Kidney tubule cell (primary cell): ENCODE results near the gene COG8.

ENCODE experiments used
- DNase-seq: peaks from one replicate; pipeline ENCODE4 v3.0.0-alpha.2; 2018; ENCODE audit warnings: low spot score

The COG8 gene

GRCh38 chr16:69346683-69347082, 7.3 kb upstream of the COG8 start:
- no peak for DNase-seq

- no peak for DNase-seq
These were observed 6.6 kb upstream of the COG8 start for GRCh38 chr16:69345923-69346322.

- DNase-seq: no peak
These were observed 4.8 kb upstream of the COG8 start for GRCh38 chr16:69344171-69344570.

- no peak for DNase-seq
These were observed 806 bp upstream of the COG8 start for GRCh38 chr16:69340095-69340644.

GRCh38 chr16:69338557-69339288, 641 bp downstream of the COG8 start:
- DNase-seq: no peak

- no peak for DNase-seq
These were observed 4.7 kb downstream of the COG8 start for GRCh38 chr16:69334696-69335095.

- peak; percentile 95 for DNase-seq
These were observed 8.9 kb downstream of the COG8 start, which contains the start of gene PDF for GRCh38 chr16:69330286-69331109. PDF (minus strand) TSS chr16:69330588; CDS start chr16:69330570, 18 bp downstream.

- peak; percentile 48 for DNase-seq
These were observed 9.7 kb downstream of the COG8 start for GRCh38 chr16:69329369-69330285.

- peak; percentile 78 for DNase-seq
These were observed 10.5 kb downstream of the COG8 start for GRCh38 chr16:69328854-69329316.

- no peak for DNase-seq
These were observed 11.6 kb downstream of the COG8 start for GRCh38 chr16:69327585-69328310.

- peak; percentile 92 for DNase-seq
These were observed 13.0 kb downstream of the COG8 start for GRCh38 chr16:69326172-69326873.

- no peak for DNase-seq
These were observed 13.6 kb downstream of the COG8 start for GRCh38 chr16:69325784-69326171.

- no peak for DNase-seq
These were observed 14.6 kb downstream of the COG8 start for GRCh38 chr16:69324585-69325253.

- DNase-seq: peak; percentile 64
These were observed 15.3 kb downstream of the COG8 start for GRCh38 chr16:69324013-69324531.

- peak; percentile 25 for DNase-seq
These were observed 15.9 kb downstream of the COG8 start for GRCh38 chr16:69323415-69323814.

- DNase-seq: no peak
These were observed 17.0 kb downstream of the COG8 start for GRCh38 chr16:69322343-69322742.

- no peak for DNase-seq
These were observed 18.3 kb downstream of the COG8 start for GRCh38 chr16:69321080-69321479.

GRCh38 chr16:69320740-69321073, 18.7 kb downstream of the COG8 start:
- DNase-seq: no peak

- no peak for DNase-seq
These were observed 19.3 kb downstream of the COG8 start for GRCh38 chr16:69319826-69320739.
